Measurements from ENCODE around the gene LDLRAD3. TPM values are rescaled to one million over a fixed set of nuclear protein-coding genes. Genes with fewer than 3 reads are reported as not detected.
"Not testable (repeated sequence)": the region's sequence is repeated elsewhere in the genome, so short reads cannot be mapped to it uniquely, and the experiment has no call there.

The LDLRAD3 gene
- total RNA-seq, 1 donor from 2014 or later = 18.2 TPM

- Mint-ChIP-seq H3K27ac (ENCODE audit: unreplicated experiment) (no peak overlapping the region), H3K27me3 (ENCODE audit: unreplicated experiment) (no peaks in the 10 kb centered on the region), H3K4me3 (ENCODE audit: unreplicated experiment) (no peak overlapping the region), H3K4me1 (ENCODE audit: unreplicated experiment) (peaks cover 22% of the 10 kb centered on the region), H3K9me3 (ENCODE audit: unreplicated experiment) (peaks cover 5% of the 10 kb centered on the region), H3K36me3 (ENCODE audit: unreplicated experiment) (peaks cover 5% of the 10 kb centered on the region)
- no peak for TF ChIP-seq CTCF (IDR thresholded peaks at IDR 0.05)
- DNase-seq (ENCODE audit: extremely low spot score, unreplicated experiment) = no peak
Observed at GRCh38 chr11:36038541-36038940, 94.7 kb downstream of the LDLRAD3 start.

DNA sequence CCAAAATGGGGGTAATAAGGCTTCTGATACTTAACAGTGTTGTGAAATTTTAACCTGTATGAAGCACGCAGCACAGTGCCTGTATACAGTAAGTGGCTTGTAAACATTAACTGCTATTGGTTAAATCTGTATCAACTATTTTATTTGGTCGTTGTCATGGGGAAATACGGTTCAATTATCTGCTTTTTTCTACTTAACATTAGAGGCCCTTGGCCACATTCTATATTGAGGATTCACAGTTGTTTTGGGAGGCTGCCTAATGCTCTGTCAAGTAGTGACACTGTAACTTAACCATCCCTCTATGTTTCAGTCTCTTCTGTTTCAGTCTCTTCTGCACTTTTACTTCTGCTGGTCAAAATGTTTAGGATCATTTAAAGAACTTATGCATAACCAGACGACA, 95.6 kb downstream of the LDLRAD3 start:
- H3K4me3 Mint-ChIP-seq (ENCODE audit: unreplicated experiment) = no peak overlapping the region
- H3K36me3 Mint-ChIP-seq (ENCODE audit: unreplicated experiment) = peaks cover 5% of the 10 kb centered on the region
- no peak for TF ChIP-seq CTCF (IDR thresholded peaks at IDR 0.05)
- H3K27me3 Mint-ChIP-seq (ENCODE audit: unreplicated experiment) = no peaks in the 10 kb centered on the region
- H3K9me3 Mint-ChIP-seq (ENCODE audit: unreplicated experiment) = no peaks in the 10 kb centered on the region
- no peak overlapping the region for H3K27ac Mint-ChIP-seq (ENCODE audit: unreplicated experiment)
- no peak for DNase-seq (ENCODE audit: extremely low spot score, unreplicated experiment)
- peaks cover 18% of the 10 kb centered on the region for H3K4me1 Mint-ChIP-seq (ENCODE audit: unreplicated experiment)

- Mint-ChIP-seq H3K27me3 (ENCODE audit: unreplicated experiment) (no peaks in the 10 kb centered on the region), H3K9me3 (ENCODE audit: unreplicated experiment) (no peaks in the 10 kb centered on the region), H3K4me1 (ENCODE audit: unreplicated experiment) (peaks cover 10% of the 10 kb centered on the region), H3K27ac (ENCODE audit: unreplicated experiment) (no peak overlapping the region), H3K4me3 (ENCODE audit: unreplicated experiment) (no peak overlapping the region), H3K36me3 (ENCODE audit: unreplicated experiment) (peaks cover 3% of the 10 kb centered on the region)
- TF ChIP-seq CTCF (IDR thresholded peaks at IDR 0.05) = peak; percentile 69
- DNase-seq (ENCODE audit: extremely low spot score, unreplicated experiment) = no peak
Observed at GRCh38 chr11:36041988-36042611, 98.2 kb downstream of the LDLRAD3 start.

DNA sequence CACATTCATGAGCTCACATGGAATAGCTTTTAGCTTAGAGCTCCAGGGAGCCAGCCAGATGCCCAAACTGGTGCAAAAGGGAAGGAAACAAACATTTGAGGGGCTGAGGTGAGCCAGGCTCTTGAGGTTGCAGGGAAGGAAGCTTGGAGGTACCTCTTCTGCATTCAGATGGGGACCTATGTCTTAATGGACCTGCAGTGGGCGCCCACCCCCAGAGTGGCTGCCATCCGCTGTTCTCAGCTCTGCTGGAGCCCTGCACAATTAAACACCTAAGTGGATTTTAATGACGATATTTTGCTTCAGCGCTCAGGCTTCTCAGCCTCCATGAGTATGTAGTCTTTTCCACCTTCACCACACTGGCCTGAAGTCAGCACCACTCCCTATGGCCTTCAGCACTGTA, 100.8 kb downstream of the LDLRAD3 start:
- Mint-ChIP-seq H3K27ac (ENCODE audit: unreplicated experiment) (no peak overlapping the region), H3K36me3 (ENCODE audit: unreplicated experiment) (no peaks in the 10 kb centered on the region), H3K4me1 (ENCODE audit: unreplicated experiment) (peaks cover 14% of the 10 kb centered on the region), H3K9me3 (ENCODE audit: unreplicated experiment) (no peaks in the 10 kb centered on the region), H3K27me3 (ENCODE audit: unreplicated experiment) (no peaks in the 10 kb centered on the region), H3K4me3 (ENCODE audit: unreplicated experiment) (no peak overlapping the region)
- DNase-seq (ENCODE audit: extremely low spot score, unreplicated experiment) = no peak
- TF ChIP-seq CTCF (IDR thresholded peaks at IDR 0.05) = no peak

DNA sequence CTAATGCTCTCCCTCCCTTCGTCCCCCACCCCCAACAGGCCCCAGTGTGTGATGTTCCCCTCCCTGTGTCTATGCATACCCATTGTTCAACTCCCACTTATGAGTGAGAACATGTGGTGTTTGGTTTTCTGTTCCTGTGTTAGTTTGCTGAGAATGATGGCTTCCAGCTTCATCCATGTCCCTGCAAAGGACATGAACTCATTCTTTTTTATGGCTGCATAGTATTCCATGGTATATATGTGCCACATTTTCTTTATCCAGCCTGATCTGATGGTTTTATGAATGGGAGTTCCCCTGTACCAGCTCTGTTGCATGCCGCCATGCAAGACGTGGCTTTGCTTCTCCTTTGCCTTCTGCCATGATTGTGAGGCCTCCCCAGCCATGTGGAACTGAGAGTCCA, 102.1 kb downstream of the LDLRAD3 start:
- H3K4me1 Mint-ChIP-seq (ENCODE audit: unreplicated experiment) = peaks cover 17% of the 10 kb centered on the region
- H3K4me3 Mint-ChIP-seq (ENCODE audit: unreplicated experiment); H3K36me3 Mint-ChIP-seq (ENCODE audit: unreplicated experiment); H3K9me3 Mint-ChIP-seq (ENCODE audit: unreplicated experiment); H3K27ac Mint-ChIP-seq (ENCODE audit: unreplicated experiment); H3K27me3 Mint-ChIP-seq (ENCODE audit: unreplicated experiment); DNase-seq (ENCODE audit: extremely low spot score, unreplicated experiment): not testable (repeated sequence)

DNA sequence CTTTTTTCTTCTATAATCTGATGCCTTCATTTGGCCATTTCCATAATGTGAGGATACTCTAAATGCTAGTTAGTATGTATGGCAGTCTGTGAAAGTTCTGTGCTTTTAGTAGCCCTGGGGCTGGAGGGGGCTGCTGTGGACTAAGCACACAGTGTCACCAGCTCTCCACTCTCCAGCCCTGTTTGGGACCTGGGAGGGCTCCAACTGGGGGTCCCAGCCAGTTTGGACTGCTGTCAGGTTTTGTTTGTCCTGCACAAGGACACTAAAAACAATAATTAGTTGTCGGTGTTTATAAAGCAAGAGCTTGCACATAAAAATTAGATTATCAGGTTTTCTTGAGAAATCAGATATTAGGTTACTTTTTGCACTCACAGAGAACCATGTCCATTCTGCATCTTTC, 103.1 kb downstream of the LDLRAD3 start:
- peaks cover 16% of the 10 kb centered on the region for H3K4me1 Mint-ChIP-seq (ENCODE audit: unreplicated experiment)
- TF ChIP-seq CTCF (IDR thresholded peaks at IDR 0.05) = no peak

More for the DNA sequence above, 103.1 kb downstream of the LDLRAD3 start:
- Mint-ChIP-seq H3K27me3 (ENCODE audit: unreplicated experiment) (no peaks in the 10 kb centered on the region), H3K27ac (ENCODE audit: unreplicated experiment) (no peak overlapping the region), H3K4me3 (ENCODE audit: unreplicated experiment) (no peak overlapping the region), H3K36me3 (ENCODE audit: unreplicated experiment) (peaks cover 7% of the 10 kb centered on the region), H3K9me3 (ENCODE audit: unreplicated experiment) (no peaks in the 10 kb centered on the region)
- DNase-seq (ENCODE audit: extremely low spot score, unreplicated experiment) = no peak
